Keratinocyte (primary cell): ENCODE measurements around the gene RANBP3. TPM values are rescaled to one million over a fixed set of nuclear protein-coding genes. Genes with fewer than 3 reads are reported as not detected.

Experiments
- DNase-seq: peaks from one replicate; pipeline ENCODE4 v3.0.0-alpha.2; 2011; ENCODE audit warnings: low read depth, missing footprints, low spot score
- FAIRE-seq: peaks from 2 replicates; lab custom pipeline; 2011; peaks lifted over from hg19 to GRCh38; lab: Jason Lieb, UNC
- H2AFZ ChIP-seq: 2 replicates; pipeline ENCODE4 v1.6.0; 2012; ENCODE audit warnings: low read length, control low read depth, inconsistent platforms; ENCODE audit not compliant: control insufficient read depth
- H3K27ac ChIP-seq: 2 replicates; pipeline ENCODE4 v1.5.1; 2011; ENCODE audit warnings: low read length; ENCODE audit not compliant: control insufficient read depth, insufficient read depth
- H3K27me3 ChIP-seq: 3 replicates; pipeline ENCODE4 v1.6.0; 2011; ENCODE audit warnings: low read length; ENCODE audit not compliant: control insufficient read depth, insufficient read depth; ENCODE audit errors: extremely low read depth
- H3K36me3 ChIP-seq, 2 experiments: 2 replicates in 1 of 2; 3 replicates in 1 of 2; pipeline ENCODE4 v1.5.1; 2011; ENCODE audit warnings: low read length in 2 of 2, mild to moderate bottlenecking in 1 of 2; ENCODE audit not compliant: control insufficient read depth in 2 of 2, insufficient read depth in 2 of 2; ENCODE audit errors: extremely low read depth in 1 of 2
- H3K4me1 ChIP-seq: 3 replicates; pipeline ENCODE4 v1.5.1; 2011; ENCODE audit warnings: low read length; ENCODE audit not compliant: control insufficient read depth, insufficient read depth; ENCODE audit errors: extremely low read depth
- H3K4me2 ChIP-seq: 3 replicates; pipeline ENCODE4 v1.6.0; 2011; ENCODE audit warnings: low read depth, low read length; ENCODE audit not compliant: control insufficient read depth, insufficient read depth; ENCODE audit errors: extremely low read depth
- H3K4me3 ChIP-seq, 3 experiments: fragments of 200-600 bp in 1 of 3; sonication (generic) in 1 of 3; 2 replicates in 2 of 3; 3 replicates in 1 of 3; pipeline ENCODE4 v1.5.1; 2011 to 2016; ENCODE audit warnings: low read length in 3 of 3, mild to moderate bottlenecking in 3 of 3, control low read depth in 2 of 3, inconsistent platforms in 1 of 3, low read depth in 1 of 3, mixed read lengths in 1 of 3, mixed run types in 1 of 3, moderate library complexity in 1 of 3; ENCODE audit not compliant: control insufficient read depth in 2 of 3, insufficient read depth in 2 of 3; ENCODE audit errors: extremely low read depth in 1 of 3
- H3K79me2 ChIP-seq: 2 replicates; pipeline ENCODE4 v1.6.0; 2012; ENCODE audit warnings: low read length; ENCODE audit not compliant: control insufficient read depth, insufficient read depth
- H3K9ac ChIP-seq: 3 replicates; pipeline ENCODE4 v1.6.0; 2011; ENCODE audit warnings: low read length; ENCODE audit not compliant: control insufficient read depth, insufficient read depth; ENCODE audit errors: extremely low read depth
- H3K9me1 ChIP-seq: 3 replicates; pipeline ENCODE4 v1.6.0; 2011; ENCODE audit warnings: low read length; ENCODE audit not compliant: control insufficient read depth, insufficient read depth; ENCODE audit errors: extremely low read depth
- H3K9me3 ChIP-seq: 2 replicates; pipeline ENCODE4 v1.5.1; 2012; ENCODE audit warnings: low read depth, low read length; ENCODE audit not compliant: control insufficient read depth
- H4K20me1 ChIP-seq: 3 replicates; pipeline ENCODE4 v1.6.0; 2011; ENCODE audit warnings: low read length; ENCODE audit not compliant: control insufficient read depth, insufficient read depth; ENCODE audit errors: extremely low read depth
- EZH2 ChIP-seq: IDR thresholded peaks from one replicate; pipeline ENCODE4 v1.6.1; 2012; ENCODE audit warnings: inconsistent platforms, mild to moderate bottlenecking, low read length, moderate library complexity
- dilution Hi-C: fragments of 300-500 bp; cut with MboI; formaldehyde crosslinking; loops from one replicate; pipeline ENCODE4 v1.7.0; 2020; ENCODE audit warnings: low sequenced_read_pairs; ENCODE audit not compliant: extremely low pct_ligation_motif_present
- polyA plus RNA-seq, 5 experiments: library from polyadenylated mRNA; depleted of rRNA in 3 of 5; stranded (reverse) in 3 of 5; stranded (forward) in 1 of 5; unstranded in 1 of 5; fragments of >200 nt; gene quantifications; 1 replicate in 1 of 5; 2 replicates in 3 of 5; 3 replicates in 1 of 5; pipeline versions ENCODE4 v1.2.1 to v1.2.3, GENCODE V29; 2011 to 2012; ENCODE audit warnings: missing spikeins in 2 of 5, low read depth in 1 of 5, low replicate concordance in 1 of 5
- TF ChIP-seq, protein P1 (sequence below), 3 experiments: IDR thresholded peaks in 1 of 3; conservative IDR thresholded peaks in 1 of 3; optimal IDR thresholded peaks in 1 of 3; 2 replicates in 2 of 3; 3 replicates in 1 of 3; pipeline versions ENCODE3 to v1.5.1; 2011; ENCODE audit warnings: low read length in 3 of 3, mild to moderate bottlenecking in 3 of 3, moderate library complexity in 2 of 3, control low read depth in 1 of 3, inconsistent platforms in 1 of 3; ENCODE audit not compliant: insufficient read depth in 2 of 3; ENCODE audit errors: extremely low read depth in 1 of 3

Gene RANBP3
- polyA plus RNA-seq, 1 donor (not counting 4 experiments of a cell fraction or from before 2014, with no cell fraction given) = 36.4 TPM

DNA sequence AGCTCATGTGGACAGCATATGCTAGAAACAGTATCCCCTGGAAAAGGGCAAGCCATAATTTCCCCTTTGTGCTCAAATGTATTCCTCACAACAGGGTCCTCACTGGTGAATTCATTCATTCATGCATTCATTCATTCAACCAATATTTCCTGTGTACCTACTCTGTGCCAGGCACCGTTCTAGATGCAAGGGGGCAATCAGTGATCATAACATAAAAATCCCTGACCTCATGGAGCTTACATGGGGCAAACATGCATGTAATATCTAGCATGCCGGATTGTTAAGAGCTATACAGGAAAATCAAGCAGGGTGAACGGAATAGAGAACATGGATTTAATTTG, 2.6 kb downstream of the RANBP3 start:
- no peak for FAIRE-seq

DNA sequence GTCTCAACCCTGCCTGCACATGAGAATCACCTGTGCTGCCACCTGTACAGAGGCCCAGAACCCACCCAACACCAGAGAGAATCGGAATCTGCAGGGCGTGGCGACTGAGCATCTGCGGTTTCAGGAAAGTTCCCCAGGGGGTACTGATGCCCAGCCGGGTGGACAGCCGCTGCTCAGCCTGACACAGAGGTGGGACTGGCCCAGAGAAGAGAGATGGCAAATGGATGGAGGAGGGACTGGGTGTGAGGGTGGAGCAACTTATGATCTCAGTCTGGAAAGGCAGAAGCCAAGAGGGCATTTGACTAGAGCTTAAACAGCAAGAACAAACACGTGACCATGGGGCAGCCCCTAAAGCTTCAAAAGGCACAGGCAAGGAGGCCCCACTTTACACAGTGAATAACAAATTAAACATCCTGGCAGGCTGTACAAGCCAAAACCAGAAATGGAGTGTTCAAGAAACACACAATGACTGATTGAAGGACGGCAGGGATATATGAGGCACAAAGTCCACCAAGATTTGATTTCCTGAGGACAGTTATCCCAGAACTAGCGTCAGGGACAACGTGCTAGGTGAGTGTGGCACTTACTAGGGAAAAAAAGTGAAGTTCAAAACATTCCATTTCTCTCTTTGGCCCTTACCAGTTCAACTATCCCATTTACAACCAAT, 3.1 kb downstream of the RANBP3 start:
- H3K36me3 ChIP-seq = peaks cover 9 to 32% of the 10 kb centered on the region in 2 experiments
- H3K27ac ChIP-seq = peak overlapping the region; percentile 12
- peaks cover 87% of the 10 kb centered on the region for H3K79me2 ChIP-seq
- DNase-seq (no peak), FAIRE-seq (no peak)
- H3K4me3 ChIP-seq = no peak overlapping the region
- peaks cover 31% of the 10 kb centered on the region for H3K4me1 ChIP-seq
- dilution Hi-C loops = no loop called here
- H3K4me2 ChIP-seq = peak overlapping the region; percentile 14
- no peak overlapping the region for H2AFZ ChIP-seq
- peaks cover 28% of the 10 kb centered on the region for H4K20me1 ChIP-seq
- no peak for TF ChIP-seq EZH2
- TF ChIP-seq, protein P1, sequence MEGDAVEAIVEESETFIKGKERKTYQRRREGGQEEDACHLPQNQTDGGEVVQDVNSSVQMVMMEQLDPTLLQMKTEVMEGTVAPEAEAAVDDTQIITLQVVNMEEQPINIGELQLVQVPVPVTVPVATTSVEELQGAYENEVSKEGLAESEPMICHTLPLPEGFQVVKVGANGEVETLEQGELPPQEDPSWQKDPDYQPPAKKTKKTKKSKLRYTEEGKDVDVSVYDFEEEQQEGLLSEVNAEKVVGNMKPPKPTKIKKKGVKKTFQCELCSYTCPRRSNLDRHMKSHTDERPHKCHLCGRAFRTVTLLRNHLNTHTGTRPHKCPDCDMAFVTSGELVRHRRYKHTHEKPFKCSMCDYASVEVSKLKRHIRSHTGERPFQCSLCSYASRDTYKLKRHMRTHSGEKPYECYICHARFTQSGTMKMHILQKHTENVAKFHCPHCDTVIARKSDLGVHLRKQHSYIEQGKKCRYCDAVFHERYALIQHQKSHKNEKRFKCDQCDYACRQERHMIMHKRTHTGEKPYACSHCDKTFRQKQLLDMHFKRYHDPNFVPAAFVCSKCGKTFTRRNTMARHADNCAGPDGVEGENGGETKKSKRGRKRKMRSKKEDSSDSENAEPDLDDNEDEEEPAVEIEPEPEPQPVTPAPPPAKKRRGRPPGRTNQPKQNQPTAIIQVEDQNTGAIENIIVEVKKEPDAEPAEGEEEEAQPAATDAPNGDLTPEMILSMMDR (optimal IDR thresholded peaks at IDR 0.05 in 1 of 3, IDR thresholded peaks at IDR 0.05 in 1 of 3, conservative IDR thresholded peaks at IDR 0.05 in 1 of 3; ENCODE audit: extremely low read depth in 1 of 3, insufficient read depth in 2 of 3, low read length in 3 of 3) = no peak
- no peak overlapping the region for H3K9ac ChIP-seq
- peaks cover 2% of the 10 kb centered on the region for H3K9me1 ChIP-seq
- no peaks in the 10 kb centered on the region for H3K9me3 ChIP-seq
- H3K27me3 ChIP-seq = no peaks in the 10 kb centered on the region

More for the DNA sequence above, 2.6 kb downstream of the RANBP3 start:
- Histone ChIP-seq H3K36me3 (peaks cover 9 to 31% of the 10 kb centered on the region in 2 experiments), H3K4me1 (peaks cover 26% of the 10 kb centered on the region), H3K9ac (no peak overlapping the region), H2AFZ (no peak overlapping the region), H3K27ac (no peak overlapping the region), H3K4me2 (no peak overlapping the region), H3K27me3 (no peaks in the 10 kb centered on the region), H3K9me1 (peaks cover 2% of the 10 kb centered on the region), H3K79me2 (peaks cover 82% of the 10 kb centered on the region), H4K20me1 (peaks cover 27% of the 10 kb centered on the region), H3K4me3 (no peak overlapping the region), H3K9me3 (no peaks in the 10 kb centered on the region)
- dilution Hi-C loops = no loop called here
- no peak for DNase-seq
- TF ChIP-seq, protein P1 (optimal IDR thresholded peaks at IDR 0.05 in 1 of 3, IDR thresholded peaks at IDR 0.05 in 1 of 3, conservative IDR thresholded peaks at IDR 0.05 in 1 of 3; ENCODE audit: extremely low read depth in 1 of 3, insufficient read depth in 2 of 3, low read length in 3 of 3) = no peak
